ENCODE data around the gene CNPY1.

GRCh38 chr7:155523168-155523675 lies 23.1 kb downstream of the CNPY1 start:
- TF ChIP-seq CTCF (conservative IDR thresholded peaks at IDR 0.05 in 1 of 2, IDR thresholded peaks at IDR 0.05 in 1 of 2; ENCODE audit: low read depth in 1 of 2, low read length in 2 of 2) (no peak), EZH2 (IDR thresholded peaks at IDR 0.05; ENCODE audit: low read length, missing control alignments) (no peak)

All from fibroblast of lung (primary cell).